Activated CD8-positive, alpha-beta memory T cell treated with anti-CD3 and anti-CD28 coated beads for 36 hours (primary cell): ENCODE data around the gene HHAT. TPM values are rescaled to one million over a fixed set of nuclear protein-coding genes. Genes with fewer than 3 reads are reported as not detected.

Experiments
- CTCF ChIA-PET: fragments of 350-600 bp; sonication (Branson Sonifier 250); formaldehyde crosslinking; loops from one replicate; lab custom pipeline; 2021; ENCODE audit warnings: antibody characterized with exemption; lab: Charles Lee
- POLR2A ChIA-PET: fragments of 350-600 bp; sonication (Branson Sonifier 250); formaldehyde crosslinking; loops from one replicate; lab custom pipeline; 2021; ENCODE audit warnings: antibody characterized with exemption; lab: Charles Lee
- total RNA-seq, 2 experiments: library from RNA; stranded (reverse); gene quantifications; one replicate each; pipeline ENCODE4 v1.2.3, GENCODE V29; 2021

The HHAT gene
- total RNA-seq, 2 experiments from 2014 or later = 0.82 to 1.5 TPM

DNA sequence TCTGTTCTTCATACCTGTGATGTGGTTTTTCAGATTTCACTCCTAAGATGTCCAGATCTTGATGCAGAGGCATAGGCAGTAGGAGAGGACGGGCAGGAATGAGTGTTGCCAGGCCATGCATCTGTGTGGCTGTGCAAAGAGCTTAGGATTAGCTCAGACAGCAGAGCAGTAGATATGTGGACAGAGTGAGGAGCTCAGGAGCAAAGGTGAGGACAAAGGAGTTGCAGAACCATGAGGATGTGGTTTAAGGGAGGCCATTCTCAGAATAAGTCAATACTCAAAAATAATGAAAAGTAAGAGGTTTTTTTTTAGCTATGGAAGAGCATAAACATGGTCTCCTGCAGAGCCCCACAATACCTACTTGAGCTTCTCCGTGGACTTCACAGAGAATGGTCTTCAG lies 158.3 kb downstream of the HHAT start:
- ChIA-PET POLR2A (no interaction called here), CTCF (no interaction called here)

DNA sequence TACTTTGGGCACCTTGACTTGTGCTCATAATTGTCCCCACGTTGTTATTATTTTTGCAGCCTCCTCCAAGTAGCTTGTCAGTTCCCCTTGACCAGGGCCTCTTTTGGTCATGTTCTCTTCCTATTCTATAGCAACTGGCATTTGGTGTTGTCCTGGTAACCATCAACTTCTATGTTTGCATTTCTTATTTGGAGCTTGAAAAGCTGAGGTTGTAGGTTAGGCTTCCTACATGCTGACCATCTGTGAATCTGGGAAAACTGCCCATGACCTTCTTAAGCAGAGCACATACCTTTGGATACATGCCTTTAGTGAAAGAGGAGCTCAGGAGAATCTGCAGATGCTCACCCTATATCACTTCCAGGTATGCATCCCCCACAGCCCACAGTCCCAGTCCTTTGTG lies 160.8 kb downstream of the HHAT start:
- ChIA-PET POLR2A (no interaction called here), CTCF (no interaction called here)

DNA sequence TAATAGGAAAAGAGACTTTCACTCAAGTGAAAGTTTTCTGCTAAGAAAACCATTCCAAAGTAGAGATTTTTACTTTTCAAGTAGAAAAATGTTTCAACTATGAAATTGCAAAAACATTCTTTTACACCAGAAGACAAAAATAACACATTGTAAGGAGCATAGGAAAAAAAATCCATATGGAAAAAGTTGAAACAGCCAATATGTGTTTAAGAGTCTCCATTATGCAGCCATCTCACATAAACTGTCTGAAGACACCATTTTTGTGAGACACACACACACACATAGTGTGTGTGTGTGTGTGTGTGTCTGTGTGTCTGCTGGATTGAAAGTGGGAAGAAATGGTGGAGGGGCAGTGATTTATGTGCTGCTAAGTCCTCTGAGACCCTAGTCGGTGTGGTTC lies 162.1 kb downstream of the HHAT start:
- CTCF ChIA-PET = no interaction called here
- POLR2A ChIA-PET = no interaction called here

DNA sequence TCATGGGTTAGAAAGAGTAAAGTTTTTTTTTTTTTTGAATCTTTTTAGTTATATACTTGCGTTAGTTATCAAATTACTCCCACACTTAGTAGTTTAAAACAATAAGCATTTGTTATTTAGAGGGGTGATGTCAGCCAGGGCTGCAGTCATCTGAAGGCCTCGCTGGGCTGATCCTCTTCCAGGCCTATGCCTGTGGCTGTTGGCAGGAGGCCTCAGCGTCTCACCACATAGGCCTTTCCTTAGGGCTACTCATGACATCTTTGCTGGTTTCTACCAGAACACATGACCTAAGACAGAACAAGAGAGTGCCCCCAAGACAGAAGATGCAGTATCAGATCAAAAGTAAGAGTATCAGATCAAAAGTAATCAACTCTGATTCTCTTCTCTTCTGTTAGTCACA lies 167.4 kb downstream of the HHAT start:
- ChIA-PET POLR2A (no interaction called here), CTCF (interaction anchor here (0.8 kb wide), 1 partner anchor 16 kb away, joined by 5 read pairs; no protein-coding TSS in a partner anchor)

DNA sequence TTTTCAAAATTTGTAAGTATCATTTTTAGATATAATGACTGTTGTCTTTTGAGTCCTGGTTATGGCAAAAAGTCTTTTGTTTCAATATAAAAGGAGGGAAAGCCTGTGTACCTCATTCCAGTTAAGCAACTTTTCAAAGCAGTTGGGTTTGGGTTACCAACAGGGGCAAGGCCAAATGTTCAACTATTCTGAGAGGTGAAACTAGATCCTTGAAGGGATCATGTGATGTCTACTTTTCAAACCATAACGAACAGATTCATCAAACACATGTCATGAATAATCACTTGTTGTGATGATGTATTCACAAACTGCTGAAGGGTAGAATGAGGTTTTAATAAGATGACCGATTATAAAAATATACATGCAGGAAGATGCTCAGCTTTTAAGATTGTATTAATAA lies 171.3 kb downstream of the HHAT start:
- CTCF ChIA-PET = no interaction called here

DNA sequence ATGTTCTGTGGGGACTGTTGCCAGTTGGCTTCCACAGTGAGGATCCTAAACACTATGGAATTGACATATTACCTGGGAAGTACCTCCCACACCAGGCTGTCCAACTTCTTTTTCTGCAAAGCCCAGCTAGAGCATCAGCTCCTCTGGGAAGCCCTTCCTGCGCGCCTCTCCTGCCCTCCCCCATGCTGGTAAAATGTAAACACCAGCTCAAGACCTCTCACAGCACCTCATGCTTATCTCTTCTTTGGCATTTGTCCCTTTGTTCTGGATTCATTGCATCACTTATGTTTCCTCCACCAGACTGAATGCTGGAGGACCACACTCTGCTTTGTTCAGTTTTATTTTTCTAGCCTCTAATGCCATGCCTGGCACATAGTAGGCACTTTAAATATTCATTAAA lies 172.1 kb downstream of the HHAT start:
- ChIA-PET CTCF (no interaction called here), POLR2A (no interaction called here)

More for the DNA sequence above, 171.3 kb downstream of the HHAT start:
- POLR2A ChIA-PET = no interaction called here

DNA sequence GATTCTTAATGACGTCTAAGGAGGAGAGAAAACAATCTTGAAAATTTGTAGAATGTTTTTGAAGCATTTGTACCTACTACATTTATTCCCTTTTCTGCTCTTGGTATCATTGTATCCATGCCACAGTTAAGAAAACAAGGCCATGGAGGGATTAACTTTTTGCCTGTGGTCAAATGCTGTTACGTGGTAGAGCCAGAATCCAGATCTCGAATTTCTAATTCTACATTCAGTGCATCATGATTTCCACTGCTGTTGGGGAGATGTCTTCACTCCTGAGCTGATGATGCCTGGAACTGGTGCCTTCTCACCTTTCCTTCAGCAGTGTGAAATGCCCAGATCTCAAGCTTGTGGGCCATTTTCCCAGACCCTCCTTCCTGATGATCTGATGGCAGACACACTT lies 175.6 kb downstream of the HHAT start:
- ChIA-PET CTCF (interaction anchor here (0.7 kb wide), 1 partner anchor 380 kb away, joined by 3 read pairs; no protein-coding TSS in a partner anchor), POLR2A (no interaction called here)

DNA sequence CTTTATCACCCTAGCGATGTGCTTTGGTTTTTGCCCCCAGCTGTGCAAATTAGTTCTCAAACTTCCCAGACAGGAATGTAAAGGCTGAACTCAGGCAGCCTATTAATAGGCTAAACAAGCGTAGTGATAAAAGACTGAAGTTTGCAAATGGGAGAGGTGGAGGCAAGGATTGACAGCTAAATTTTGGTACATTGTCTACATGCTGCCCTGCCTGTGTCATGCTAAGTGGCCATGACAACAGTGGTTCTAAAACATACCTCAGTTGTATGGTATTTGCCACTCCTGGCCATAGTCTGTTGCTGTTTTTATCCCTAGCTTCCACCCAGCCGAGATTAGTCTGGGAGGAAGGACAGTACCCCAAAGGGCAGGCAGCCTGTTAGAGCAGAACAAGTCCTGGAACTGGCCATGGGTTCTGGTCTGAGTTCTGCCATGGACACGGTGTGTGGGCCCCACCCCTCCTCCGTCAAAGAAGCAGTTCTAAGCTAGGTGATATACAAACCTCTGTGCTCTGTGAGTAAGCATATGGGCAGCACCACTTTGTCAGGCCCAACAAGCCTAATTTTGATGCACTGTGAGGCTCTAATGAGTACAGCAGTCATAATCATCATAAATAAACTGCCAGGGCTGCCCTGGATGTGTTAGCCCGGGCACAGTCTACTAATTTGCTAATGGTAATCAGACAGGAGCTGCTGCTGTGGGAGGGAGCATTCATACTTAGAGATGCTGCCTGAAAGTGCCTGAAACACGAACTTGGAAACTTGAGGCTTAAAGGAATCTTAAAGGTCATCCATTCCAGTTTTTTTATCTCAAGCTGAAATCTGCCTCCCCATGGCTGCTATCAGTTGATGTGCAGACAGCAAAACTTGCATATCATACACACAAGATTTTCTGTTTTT lies 177.1 kb downstream of the HHAT start:
- ChIA-PET POLR2A (no interaction called here), CTCF (no interaction called here)

DNA sequence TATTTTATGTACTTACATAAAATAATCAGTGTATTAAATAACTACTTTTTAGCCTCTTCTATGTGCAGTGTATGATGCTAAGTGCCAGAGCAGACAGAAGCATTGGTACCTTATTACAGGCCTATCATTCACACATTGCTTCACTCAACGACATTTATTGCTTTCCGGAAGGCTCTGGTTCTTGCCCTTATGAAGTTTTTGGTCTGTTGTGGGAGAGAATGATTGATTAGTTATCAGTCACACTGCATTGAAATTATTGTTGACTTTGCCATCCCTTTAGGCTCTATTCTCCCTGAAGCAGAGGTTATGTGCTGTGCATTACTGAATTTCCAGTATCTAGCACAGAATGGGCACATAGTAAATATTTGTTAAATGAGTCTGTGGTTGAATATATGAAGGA lies 178.0 kb downstream of the HHAT start:
- ChIA-PET CTCF (no interaction called here), POLR2A (no interaction called here)

DNA sequence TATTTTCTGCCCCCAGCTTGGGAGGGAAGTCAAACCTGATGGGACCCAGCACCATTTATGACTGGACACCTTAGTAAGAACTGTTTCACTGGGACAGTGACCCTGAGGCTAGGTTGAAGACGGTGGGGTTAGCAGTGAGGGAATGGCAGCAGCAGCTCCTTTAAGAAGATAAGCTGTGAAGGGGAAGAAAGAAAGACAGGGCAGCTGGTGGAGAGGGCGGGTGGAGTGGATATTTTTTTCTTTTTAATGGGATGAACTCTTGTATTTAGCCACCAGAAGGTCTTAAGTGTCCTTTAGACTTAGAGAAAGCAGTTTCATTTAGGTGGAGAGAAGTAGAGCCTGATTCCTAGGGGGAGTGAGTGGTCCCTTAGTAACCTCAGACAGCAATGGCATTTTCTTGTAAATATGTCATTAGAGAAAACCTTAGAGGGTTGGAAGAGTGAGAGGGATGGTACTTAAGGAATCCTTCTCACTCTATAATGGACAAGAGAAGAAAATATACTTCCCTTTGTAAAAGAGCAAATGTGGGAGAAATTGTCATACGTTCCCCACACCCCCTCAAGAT lies 187.5 kb downstream of the HHAT start:
- POLR2A ChIA-PET = no interaction called here
- CTCF ChIA-PET = no interaction called here

DNA sequence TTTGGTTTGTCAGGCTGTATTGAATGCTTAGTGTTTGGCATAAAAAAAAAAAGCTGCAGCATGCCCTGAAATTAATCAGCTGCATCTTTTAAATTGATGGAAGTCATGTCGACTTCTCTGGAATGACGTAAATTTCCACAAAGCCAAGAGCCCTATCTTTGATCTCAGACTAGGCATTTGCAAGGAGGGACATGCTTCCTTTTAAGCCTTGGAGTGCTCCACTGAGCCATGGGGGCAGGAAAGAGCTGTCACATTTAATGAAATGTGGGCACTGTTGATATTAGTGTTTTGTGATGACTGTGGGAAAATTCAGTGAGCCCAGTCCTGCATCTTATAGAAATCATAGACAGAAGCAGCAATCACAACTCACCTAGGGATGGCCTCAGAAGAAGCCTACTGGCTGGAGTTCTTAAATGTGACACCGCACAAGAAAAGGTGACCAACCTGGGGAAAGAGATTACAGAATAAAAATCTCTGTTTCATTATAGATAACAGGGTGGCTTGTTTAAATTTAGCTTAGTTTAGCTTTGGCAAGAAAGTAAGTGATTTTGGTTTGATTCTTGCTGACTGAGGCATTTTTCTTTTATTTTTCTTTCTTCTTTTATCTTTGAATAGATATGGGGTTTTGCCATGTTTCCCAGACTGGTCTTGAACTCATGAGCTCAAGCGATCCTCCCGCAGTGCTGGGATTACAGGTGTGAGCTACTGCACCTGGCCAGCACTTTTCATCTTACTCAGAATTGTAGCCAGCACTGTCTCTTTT lies 188.2 kb downstream of the HHAT start:
- ChIA-PET POLR2A (no interaction called here), CTCF (no interaction called here)

DNA sequence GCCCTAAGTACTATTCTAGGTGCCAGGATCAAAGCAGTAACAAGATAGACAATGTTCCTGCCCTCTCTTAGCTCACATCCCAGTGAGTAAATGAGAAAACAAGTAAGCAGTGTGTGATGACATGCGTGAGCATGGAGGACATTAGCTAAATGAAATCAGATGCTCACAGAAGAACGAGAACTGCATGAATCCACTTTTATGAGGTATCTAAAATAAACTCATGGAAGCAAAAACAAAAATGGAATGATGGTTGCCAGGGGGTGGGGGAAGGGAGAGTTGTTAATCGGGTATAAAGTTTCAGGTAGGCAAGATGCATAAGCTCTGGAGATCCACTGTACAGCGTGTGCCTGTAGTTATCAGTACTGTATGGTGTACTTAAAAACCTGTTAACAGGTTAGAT lies 195.1 kb downstream of the HHAT start:
- CTCF ChIA-PET = no interaction called here

DNA sequence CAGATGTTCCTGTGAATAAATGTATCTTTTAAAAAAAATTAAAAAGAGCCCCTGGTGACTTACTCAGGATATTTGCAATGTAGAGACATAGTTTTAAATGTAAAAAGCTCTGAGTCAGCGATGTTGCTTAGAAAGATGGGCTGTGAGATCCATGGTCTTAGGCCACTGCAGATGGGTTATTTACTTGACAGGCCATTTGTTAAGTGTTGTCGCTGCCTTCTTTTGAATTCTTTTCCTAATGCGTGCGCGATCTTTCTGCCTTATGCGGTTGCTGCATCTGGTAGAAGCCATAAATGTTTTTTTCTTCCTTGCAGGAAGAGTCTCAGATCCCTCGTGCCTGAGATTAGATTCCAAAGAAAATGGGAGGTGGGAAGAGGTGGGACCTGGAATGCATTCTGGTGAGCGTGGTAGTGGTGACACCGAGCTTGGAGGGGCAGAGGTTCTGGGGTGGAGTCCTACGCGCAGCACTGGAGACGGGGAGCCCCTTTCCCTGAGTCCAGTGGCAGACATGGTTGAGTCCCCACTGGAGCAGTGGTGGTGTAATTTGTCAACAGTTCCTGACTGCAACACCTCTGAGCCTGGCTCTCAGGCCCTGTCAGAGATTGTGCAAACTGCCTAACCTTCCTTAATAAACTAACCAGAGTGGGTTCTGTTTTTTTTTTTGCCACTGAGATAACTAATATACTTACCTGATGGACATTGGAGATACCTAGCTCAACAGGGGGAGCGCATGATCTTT lies 197.2 kb downstream of the HHAT start:
- CTCF ChIA-PET = no interaction called here
- POLR2A ChIA-PET = no interaction called here

More for the DNA sequence above, 195.1 kb downstream of the HHAT start:
- POLR2A ChIA-PET = no interaction called here

DNA sequence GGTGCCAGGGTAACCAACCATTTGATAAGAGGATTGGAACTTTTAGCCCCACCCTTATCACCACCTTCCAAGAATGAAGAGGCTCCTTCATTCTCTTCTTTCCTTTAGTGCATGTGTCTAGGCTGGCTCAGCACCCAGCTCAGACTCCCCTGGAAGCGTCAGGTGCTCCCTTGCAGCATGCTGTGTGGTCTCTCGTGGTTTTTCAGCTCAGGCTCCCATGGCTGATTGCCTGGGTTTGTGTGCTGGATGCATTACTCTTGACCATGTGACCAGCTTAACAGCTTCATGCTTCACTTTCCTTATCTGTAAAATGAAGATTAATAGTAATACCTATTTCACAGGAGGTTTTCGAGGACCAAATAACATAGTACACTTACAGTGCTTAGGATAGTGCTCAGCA lies 198.4 kb downstream of the HHAT start:
- ChIA-PET POLR2A (no interaction called here), CTCF (no interaction called here)

DNA sequence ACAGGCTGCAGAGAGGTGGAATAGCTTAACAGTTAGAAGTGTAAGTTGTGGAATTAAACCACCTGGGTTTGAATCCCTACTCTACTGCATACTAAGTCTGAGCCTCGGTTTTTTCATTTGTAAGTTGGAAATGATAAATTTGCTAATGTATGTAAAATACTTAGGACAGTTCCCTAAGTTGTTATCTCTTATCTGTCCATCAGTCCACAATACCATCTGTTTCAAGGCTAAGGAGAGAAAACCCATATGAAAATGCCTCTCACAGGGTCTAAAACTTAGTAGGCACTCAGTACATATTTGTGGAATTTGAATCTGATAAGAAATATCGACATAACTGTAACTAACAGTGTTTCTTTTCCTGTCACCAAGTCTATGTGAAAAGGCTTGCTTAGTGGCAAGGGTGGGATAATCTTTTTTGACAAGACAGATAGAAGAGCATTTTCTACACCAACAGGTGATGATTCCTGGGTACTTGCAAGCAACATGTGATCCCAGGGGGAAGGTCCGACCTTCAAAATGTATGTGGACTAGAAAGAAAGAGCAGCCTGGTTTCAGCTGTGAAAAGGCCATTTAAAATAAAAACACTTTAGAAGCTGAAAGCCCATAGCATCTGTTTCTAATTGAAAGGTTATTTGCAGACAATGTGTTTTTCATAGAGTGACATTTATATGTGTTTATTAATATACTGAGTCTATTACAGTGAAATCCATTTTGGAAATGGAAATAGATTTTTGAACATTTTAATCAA lies 202.9 kb downstream of the HHAT start:
- ChIA-PET CTCF (no interaction called here), POLR2A (no interaction called here)

DNA sequence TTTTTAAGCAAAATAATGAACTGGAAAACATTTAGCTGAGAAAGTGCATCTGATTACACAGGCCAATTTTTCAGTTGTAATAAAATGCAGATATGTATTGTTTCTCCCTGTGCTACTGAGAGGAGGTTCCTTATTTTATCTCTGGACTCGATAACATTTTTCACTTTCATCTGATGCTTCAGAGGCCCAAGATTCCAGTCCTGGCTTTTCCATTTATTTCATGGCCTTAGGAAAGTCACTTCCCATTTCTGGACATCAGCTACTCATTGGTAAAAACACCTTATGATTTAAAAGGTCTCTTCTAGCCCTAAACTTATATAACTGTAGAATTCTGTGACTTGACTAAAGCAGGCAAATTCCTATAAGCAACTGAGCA lies 203.5 kb downstream of the HHAT start:
- ChIA-PET CTCF (no interaction called here), POLR2A (no interaction called here)

DNA sequence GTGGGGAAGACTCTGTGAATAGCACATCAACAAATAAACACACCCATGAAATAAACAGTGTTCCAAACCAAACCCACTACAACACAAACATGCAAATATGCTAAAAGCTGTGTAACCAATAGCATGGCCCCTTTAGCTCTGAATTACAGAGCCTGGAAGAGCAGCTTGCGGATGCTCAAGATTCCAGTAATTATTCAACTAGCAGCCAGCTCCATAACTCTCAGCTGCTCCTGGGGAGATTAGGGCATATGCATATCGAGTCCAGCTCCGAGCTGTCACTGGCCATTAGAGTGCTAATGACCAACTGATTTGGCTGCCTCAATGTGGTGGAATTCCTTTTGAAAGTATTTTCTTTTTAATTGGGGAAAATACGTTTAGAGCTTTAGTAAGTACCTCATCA lies 207.1 kb downstream of the HHAT start:
- POLR2A ChIA-PET = no interaction called here

DNA sequence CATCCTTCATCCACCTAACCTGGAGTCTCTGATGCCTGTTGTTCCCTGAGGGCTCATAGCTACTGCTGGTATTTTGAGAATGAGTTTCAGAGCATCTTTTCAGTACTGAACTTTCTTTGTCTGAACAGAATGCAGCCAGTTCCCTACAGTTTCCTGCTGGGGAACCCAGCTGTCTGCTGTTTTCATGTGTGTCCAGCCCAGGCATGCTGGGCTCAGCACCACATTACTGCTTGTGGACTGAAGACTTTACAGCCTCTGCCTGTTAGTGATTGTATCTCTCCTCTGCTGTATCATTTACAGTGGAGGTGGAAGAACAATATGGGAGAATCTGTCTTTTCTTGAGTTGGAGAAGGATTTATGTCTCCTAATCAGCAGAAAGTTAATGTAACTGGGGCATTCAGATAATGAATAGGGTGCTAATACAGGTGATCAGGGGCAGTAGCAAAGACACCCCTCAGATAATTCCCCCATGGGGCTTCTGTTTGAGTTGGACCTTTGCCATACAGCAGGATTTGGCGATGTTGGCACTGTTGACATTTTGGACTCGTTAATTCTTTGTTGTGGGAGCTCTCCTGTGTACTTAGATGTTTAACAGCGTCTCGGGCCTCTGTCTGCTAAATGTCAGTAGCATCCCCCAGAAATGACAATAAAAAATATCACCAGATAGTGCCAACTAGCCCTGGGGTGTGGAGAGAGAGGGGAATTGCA lies 207.7 kb downstream of the HHAT start:
- POLR2A ChIA-PET = no interaction called here
- CTCF ChIA-PET = no interaction called here

More for the DNA sequence above, 207.1 kb downstream of the HHAT start:
- CTCF ChIA-PET = no interaction called here

DNA sequence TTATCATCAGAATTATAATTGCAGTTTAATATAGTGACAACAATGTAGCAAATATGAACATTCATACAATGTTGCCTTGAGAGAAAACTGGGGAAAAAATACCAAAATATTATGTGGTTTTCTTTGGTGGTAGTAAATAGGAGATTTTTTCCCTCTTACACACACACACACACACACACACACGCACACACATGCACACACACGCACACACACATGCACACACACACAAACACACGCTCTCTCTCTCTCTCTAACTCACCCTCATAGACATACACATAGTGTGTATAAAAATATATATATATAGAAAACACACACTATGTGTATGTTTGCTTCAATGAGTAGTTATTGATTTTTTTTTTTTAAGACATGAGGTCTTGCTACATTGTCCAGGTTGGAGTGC lies 211.6 kb downstream of the HHAT start:
- ChIA-PET POLR2A (no interaction called here), CTCF (no interaction called here)
